KMS-11 (cell line): ENCODE data around the gene CDX1.

ENCODE experiments used
- H2AFZ ChIP-seq: fragments of 200-600 bp; sonication (generic); 2 replicates; pipeline ENCODE4 v1.6.1; 2016; ENCODE audit warnings: antibody characterized with exemption, mixed run types, low read depth
- H3K27ac ChIP-seq: fragments of 200-600 bp; sonication (generic); 2 replicates; pipeline ENCODE4 v1.6.1; 2016; ENCODE audit warnings: mild to moderate bottlenecking, mixed run types
- H3K27me3 ChIP-seq: fragments of 200-600 bp; sonication (generic); 2 replicates; pipeline ENCODE4 v1.6.1; 2017; ENCODE audit warnings: mild to moderate bottlenecking, low read depth, mixed run types, moderate library complexity; ENCODE audit not compliant: insufficient read depth
- H3K36me3 ChIP-seq: fragments of 200-600 bp; sonication (generic); 2 replicates; pipeline ENCODE4 v1.6.1; 2017; ENCODE audit warnings: mild to moderate bottlenecking, mixed run types; ENCODE audit not compliant: insufficient read depth
- H3K4me1 ChIP-seq: fragments of 200-600 bp; sonication (generic); 2 replicates; pipeline ENCODE4 v1.6.1; 2016; ENCODE audit warnings: mild to moderate bottlenecking, low read depth, mixed run types; ENCODE audit not compliant: poor library complexity, severe bottlenecking
- H3K4me2 ChIP-seq: fragments of 200-600 bp; sonication (generic); 2 replicates; pipeline ENCODE4 v1.7.0; 2016; ENCODE audit warnings: mild to moderate bottlenecking, mixed run types
- H3K4me3 ChIP-seq: fragments of 200-600 bp; sonication (generic); IDR thresholded peaks from 2 replicates; pipeline ENCODE4 v1.6.1; 2017; ENCODE audit warnings: low read depth, low read length, mixed read lengths; ENCODE audit not compliant: insufficient read depth
- H3K79me2 ChIP-seq: fragments of 200-600 bp; sonication (generic); 2 replicates; pipeline ENCODE4 v1.6.1; 2016; ENCODE audit warnings: low read depth, mixed run types; ENCODE audit not compliant: insufficient read depth
- H3K9ac ChIP-seq: fragments of 200-600 bp; sonication (generic); 2 replicates; pipeline ENCODE4 v1.6.1; 2016; ENCODE audit warnings: mild to moderate bottlenecking, mixed run types
- H4K20me1 ChIP-seq: fragments of 200-600 bp; sonication (generic); 2 replicates; pipeline ENCODE4 v1.6.1; 2016; ENCODE audit warnings: mild to moderate bottlenecking, mixed run types; ENCODE audit not compliant: insufficient read depth
- TF ChIP-seq, protein P1 (sequence below): fragments of 200-600 bp; sonication (generic); conservative IDR thresholded peaks from 2 replicates; pipeline ENCODE4 v1.6.1; 2017; ENCODE audit warnings: low read depth, mild to moderate bottlenecking, antibody characterized with exemption, low read length, moderate library complexity, mixed read lengths

Gene CDX1

DNA sequence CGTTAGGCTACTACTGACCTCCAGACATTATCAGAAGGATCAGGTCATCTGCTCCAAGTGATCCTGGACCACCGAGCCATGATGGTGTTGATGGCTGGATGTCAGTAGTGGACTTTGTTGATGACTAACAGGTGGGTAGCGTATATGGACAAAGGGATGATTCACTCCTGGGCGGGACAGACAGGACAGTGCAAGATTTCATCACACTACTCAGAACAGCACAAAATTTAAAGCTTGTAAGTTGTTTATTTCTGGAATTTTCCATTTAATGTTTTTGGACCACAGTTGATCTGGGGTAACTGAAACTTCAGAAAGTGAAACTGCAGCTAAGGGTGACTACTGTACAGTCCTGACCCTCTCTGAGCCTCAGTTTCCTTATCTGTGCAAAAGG, 23.6 kb upstream of the CDX1 start:
- Histone ChIP-seq H3K36me3 (no peaks in the 10 kb centered on the region), H3K79me2 (no peaks in the 10 kb centered on the region), H4K20me1 (no peaks in the 10 kb centered on the region), H3K9ac (no peak overlapping the region), H2AFZ (no peak overlapping the region), H3K4me2 (no peak overlapping the region), H3K4me1 (no peaks in the 10 kb centered on the region), H3K27ac (no peak overlapping the region), H3K4me3 (no peak overlapping the region), H3K27me3 (no peaks in the 10 kb centered on the region)
- TF ChIP-seq, protein P1, sequence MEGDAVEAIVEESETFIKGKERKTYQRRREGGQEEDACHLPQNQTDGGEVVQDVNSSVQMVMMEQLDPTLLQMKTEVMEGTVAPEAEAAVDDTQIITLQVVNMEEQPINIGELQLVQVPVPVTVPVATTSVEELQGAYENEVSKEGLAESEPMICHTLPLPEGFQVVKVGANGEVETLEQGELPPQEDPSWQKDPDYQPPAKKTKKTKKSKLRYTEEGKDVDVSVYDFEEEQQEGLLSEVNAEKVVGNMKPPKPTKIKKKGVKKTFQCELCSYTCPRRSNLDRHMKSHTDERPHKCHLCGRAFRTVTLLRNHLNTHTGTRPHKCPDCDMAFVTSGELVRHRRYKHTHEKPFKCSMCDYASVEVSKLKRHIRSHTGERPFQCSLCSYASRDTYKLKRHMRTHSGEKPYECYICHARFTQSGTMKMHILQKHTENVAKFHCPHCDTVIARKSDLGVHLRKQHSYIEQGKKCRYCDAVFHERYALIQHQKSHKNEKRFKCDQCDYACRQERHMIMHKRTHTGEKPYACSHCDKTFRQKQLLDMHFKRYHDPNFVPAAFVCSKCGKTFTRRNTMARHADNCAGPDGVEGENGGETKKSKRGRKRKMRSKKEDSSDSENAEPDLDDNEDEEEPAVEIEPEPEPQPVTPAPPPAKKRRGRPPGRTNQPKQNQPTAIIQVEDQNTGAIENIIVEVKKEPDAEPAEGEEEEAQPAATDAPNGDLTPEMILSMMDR = no peak

DNA sequence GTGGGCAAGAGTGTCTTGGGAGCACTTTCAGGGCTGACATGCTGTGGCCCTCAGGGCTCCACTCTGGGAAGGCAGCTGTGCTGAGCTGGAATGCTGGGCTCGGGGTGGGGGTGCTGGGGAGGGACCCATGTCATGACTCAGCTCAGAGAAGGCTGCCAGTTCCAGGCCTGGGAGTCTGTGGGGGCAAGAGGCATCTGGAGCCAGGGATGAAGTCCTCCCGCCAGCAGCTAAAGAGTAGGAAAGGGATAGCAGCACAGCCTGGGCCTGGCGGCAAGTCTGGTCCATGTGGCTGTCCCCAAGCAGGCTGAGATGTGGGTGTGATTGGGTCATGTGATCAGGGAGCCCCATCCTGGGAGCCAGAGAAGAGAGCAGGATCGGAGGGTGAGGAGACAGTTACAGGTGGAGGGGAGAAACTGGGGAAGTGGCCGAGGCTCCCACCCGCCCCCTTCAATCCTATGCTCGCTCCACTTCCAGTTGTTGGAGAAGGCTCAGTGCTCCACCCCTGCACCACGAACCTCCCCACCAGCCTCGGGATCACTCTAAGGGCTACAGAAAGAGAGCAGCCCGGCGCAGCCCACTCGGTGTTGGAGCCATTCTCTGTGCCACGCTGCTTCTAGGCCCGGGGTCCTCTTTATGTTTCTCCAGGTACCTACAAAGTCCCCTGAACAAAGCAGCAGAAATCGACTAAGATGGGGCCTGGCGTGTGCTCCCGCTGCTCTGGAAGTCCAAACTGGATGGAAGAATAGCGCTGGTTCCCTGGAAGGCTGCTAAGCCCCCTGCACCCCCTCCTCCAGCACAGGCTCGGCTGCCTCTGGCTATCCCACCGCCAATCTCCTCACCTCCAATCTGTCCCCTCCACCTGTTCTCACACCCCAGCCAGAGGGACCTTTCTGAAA, 23.0 kb upstream of the CDX1 start:
- Histone ChIP-seq H3K9ac (no peak overlapping the region), H3K79me2 (no peaks in the 10 kb centered on the region), H3K36me3 (no peaks in the 10 kb centered on the region), H3K4me1 (no peaks in the 10 kb centered on the region), H3K4me2 (no peak overlapping the region), H2AFZ (no peak overlapping the region), H4K20me1 (no peaks in the 10 kb centered on the region), H3K4me3 (no peak overlapping the region), H3K27ac (no peak overlapping the region), H3K27me3 (no peaks in the 10 kb centered on the region)
- TF ChIP-seq, protein P1 = no peak

DNA sequence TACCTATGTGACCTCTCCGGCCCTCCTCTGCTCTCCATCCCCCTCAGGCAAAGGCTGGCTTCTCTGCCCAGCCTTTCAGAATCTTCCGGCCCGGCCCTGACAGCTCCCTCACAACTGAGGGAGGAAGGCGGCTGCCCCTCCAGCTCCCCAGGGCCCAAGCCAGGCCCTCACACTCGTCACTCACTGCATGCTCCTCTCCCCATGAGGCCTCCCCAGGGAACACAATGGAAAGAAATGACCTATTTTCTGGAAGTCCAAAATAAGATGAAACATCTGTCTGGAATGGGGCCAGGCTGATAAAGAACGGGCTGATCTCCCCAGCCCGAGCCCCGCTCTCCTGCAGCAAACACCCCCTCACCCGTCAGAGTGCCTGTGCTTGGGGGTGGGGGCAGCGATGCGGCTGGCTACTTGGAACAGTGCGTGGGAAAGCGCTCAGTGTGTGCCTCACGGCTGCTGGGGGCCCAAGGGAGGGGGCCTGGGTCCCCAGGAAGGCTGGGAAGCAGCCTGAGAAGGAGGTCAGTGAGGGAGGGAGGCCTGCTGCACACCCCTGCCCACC, 22.3 kb upstream of the CDX1 start:
- no peaks in the 10 kb centered on the region for H3K79me2 ChIP-seq
- no peaks in the 10 kb centered on the region for H3K27me3 ChIP-seq
- no peaks in the 10 kb centered on the region for H4K20me1 ChIP-seq
- no peaks in the 10 kb centered on the region for H3K4me1 ChIP-seq
- no peak overlapping the region for H3K27ac ChIP-seq
- no peaks in the 10 kb centered on the region for H3K36me3 ChIP-seq
- no peak overlapping the region for H3K9ac ChIP-seq
- no peak overlapping the region for H3K4me3 ChIP-seq
- TF ChIP-seq, protein P1 = no peak
- H3K4me2 ChIP-seq = no peak overlapping the region
- H2AFZ ChIP-seq = no peak overlapping the region

DNA sequence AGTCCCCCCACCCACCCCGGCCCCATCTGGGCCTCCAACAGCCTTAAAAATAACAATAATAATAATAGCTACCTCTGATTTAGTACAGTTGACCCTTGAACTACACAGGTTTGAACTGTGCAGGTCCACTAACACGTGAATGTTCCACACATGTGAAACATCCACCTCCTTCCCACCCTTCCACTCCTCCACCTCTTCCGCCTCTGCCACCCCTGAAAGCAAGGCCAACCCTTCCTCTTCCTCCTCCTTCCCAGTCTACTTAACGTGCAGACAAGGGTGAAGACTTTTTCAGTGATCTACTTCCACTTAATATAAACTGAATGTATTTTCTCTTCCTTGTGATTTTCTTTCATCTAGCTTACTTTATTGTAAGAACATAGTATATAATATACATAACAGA, 21.7 kb upstream of the CDX1 start:
- Histone ChIP-seq H3K27ac (no peak overlapping the region), H3K36me3 (no peaks in the 10 kb centered on the region), H3K9ac (no peak overlapping the region), H2AFZ (no peak overlapping the region), H3K79me2 (no peaks in the 10 kb centered on the region), H4K20me1 (no peaks in the 10 kb centered on the region), H3K4me3 (no peak overlapping the region), H3K4me1 (no peaks in the 10 kb centered on the region), H3K27me3 (no peaks in the 10 kb centered on the region), H3K4me2 (no peak overlapping the region)
- TF ChIP-seq, protein P1 = no peak
